Vagina (tissue), 2 donors: ENCODE data around the gene SRP68.

Source experiments
- CTCF ChIP-seq, 3 experiments: fragments of 450-650 bp in 2 of 3; fragments of 200-600 bp in 1 of 3; sonication (generic) in 1 of 3; IDR thresholded peaks; one replicate each; pipeline ENCODE4 v1.5.1; 2017 to 2019; ENCODE audit warnings: antibody characterized with exemption in 3 of 3, mild to moderate bottlenecking in 2 of 3, moderate library complexity in 2 of 3
- POLR2A ChIP-seq, 2 donors: fragments of 450-650 bp; IDR thresholded peaks; one replicate each; pipeline ENCODE4 v1.6.1; 2017; ENCODE audit warnings: antibody characterized with exemption in 2 of 2, mild to moderate bottlenecking in 2 of 2, moderate library complexity in 2 of 2
- POLR2AphosphoS5 ChIP-seq, 2 donors: sonication (generic); formaldehyde crosslinking; IDR thresholded peaks; one replicate each; pipeline ENCODE4 v1.9.0; 2017; ENCODE audit warnings: antibody characterized with exemption in 2 of 2, mild to moderate bottlenecking in 2 of 2, low read depth in 1 of 2; ENCODE audit not compliant: insufficient read depth in 1 of 2

- no peak for TF ChIP-seq CTCF (IDR thresholded peaks at IDR 0.05)
- TF ChIP-seq POLR2AphosphoS5 (IDR thresholded peaks at IDR 0.05; ENCODE audit: insufficient read depth in 1 of 2, low read depth in 1 of 2) = no peak
- no peak for TF ChIP-seq POLR2A (IDR thresholded peaks at IDR 0.05)
These were observed 3.2 kb upstream of the SRP68 start for GRCh38 chr17:76075364-76076145.
